ENCODE measurements around the gene NUP133. TPM values are rescaled to one million over a fixed set of nuclear protein-coding genes. Genes with fewer than 3 reads are reported as not detected.

NUP133 gene
- total RNA-seq, 1 donor from 2014 or later, result 42.9 TPM

DNA sequence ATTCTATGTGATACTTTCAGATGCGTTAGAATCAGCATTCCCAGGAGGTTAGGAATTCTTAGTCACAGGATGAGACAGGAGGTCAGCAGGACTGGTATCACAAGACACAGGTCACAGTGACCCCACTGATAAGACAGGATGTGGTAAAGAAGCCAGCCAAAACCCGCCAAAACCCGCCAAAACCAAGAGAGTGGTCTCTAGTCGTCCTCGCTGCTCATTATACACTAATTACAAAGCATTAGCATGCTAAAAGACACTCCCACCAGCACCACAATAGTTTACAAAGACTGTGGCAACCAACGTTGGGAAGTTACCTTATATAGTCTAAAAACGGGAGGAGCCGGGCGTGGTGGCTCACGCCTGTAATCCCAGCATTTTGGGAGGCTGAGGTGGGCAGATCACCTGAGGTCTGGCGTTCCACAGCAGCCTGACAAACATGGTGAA is 60.3 kb downstream of the NUP133 start:
- no peak for DNase-seq
- Mint-ChIP-seq H3K27me3 (ENCODE audit: unreplicated experiment) (peaks cover 3% of the 10 kb centered on the region), H3K27ac (ENCODE audit: unreplicated experiment) (no peak overlapping the region), H3K4me3 (ENCODE audit: unreplicated experiment) (no peak overlapping the region), H3K36me3 (ENCODE audit: unreplicated experiment) (no peaks in the 10 kb centered on the region), H3K9me3 (ENCODE audit: unreplicated experiment) (no peaks in the 10 kb centered on the region), H3K4me1 (ENCODE audit: low read depth, unreplicated experiment) (no peaks in the 10 kb centered on the region)
- TF ChIP-seq, protein P1, sequence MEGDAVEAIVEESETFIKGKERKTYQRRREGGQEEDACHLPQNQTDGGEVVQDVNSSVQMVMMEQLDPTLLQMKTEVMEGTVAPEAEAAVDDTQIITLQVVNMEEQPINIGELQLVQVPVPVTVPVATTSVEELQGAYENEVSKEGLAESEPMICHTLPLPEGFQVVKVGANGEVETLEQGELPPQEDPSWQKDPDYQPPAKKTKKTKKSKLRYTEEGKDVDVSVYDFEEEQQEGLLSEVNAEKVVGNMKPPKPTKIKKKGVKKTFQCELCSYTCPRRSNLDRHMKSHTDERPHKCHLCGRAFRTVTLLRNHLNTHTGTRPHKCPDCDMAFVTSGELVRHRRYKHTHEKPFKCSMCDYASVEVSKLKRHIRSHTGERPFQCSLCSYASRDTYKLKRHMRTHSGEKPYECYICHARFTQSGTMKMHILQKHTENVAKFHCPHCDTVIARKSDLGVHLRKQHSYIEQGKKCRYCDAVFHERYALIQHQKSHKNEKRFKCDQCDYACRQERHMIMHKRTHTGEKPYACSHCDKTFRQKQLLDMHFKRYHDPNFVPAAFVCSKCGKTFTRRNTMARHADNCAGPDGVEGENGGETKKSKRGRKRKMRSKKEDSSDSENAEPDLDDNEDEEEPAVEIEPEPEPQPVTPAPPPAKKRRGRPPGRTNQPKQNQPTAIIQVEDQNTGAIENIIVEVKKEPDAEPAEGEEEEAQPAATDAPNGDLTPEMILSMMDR (IDR thresholded peaks at IDR 0.05; ENCODE audit: partially characterized antibody, unreplicated experiment), result no peak

DNA sequence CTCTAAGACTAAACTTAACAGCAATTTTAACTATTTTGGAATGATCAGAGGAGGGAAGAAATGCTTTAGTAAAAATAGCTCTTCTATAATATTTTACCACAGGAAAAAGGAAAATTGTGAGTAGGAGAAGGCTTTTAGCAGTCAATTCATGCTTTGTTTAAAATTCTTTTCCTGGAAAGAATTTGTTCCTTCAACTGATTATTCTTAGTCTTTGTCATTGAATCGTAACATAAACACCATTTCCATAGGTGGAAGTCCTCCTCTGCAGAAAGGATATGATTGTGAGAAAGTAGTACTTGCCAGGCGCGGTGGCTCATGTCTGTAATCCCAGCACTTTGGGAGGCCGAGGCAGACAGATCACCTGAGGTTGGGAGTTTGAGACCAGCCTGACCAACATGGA is 62.3 kb downstream of the NUP133 start:
- TF ChIP-seq, protein P1 (IDR thresholded peaks at IDR 0.05; ENCODE audit: partially characterized antibody, unreplicated experiment), result no peak
- peaks cover 3% of the 10 kb centered on the region for H3K27me3 Mint-ChIP-seq (ENCODE audit: unreplicated experiment)

DNA sequence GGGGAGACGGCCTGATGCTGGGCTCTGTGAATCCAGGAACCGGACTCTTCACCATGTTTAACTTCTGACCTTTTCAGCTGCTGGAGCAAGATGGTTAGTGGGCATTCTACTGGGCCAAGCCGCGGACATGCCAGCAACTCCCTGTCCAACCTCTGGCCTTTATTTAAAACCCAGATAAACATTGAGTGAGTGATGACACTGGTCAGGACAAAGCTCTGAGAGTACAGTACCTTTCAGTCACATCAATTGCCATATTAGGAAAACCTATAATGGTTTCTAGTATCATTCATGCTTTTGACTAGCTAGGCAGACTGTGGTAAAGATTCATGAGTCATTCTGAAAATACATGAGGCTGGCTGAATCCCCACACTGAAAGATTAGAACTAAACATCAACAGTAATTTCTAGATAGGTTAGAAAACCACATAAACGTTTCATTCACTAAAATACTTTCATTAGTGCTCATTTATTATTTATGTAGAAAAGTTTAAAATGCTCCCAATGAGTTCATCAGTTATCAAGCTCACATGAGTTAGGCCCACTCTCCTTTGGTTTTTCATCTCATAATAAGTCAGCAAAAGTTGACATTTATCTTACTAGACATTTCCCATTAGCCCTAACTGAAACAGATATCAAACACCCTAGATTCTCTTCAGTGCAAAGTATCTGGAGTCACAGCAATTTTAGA is 67.1 kb downstream of the NUP133 start:
- TF ChIP-seq, protein P1 (IDR thresholded peaks at IDR 0.05; ENCODE audit: partially characterized antibody, unreplicated experiment), result no peak
- Mint-ChIP-seq H3K4me3 (ENCODE audit: unreplicated experiment) (no peak overlapping the region), H3K27me3 (ENCODE audit: unreplicated experiment) (no peaks in the 10 kb centered on the region), H3K4me1 (ENCODE audit: low read depth, unreplicated experiment) (peaks cover 6% of the 10 kb centered on the region), H3K36me3 (ENCODE audit: unreplicated experiment) (no peaks in the 10 kb centered on the region), H3K9me3 (ENCODE audit: unreplicated experiment) (no peaks in the 10 kb centered on the region), H3K27ac (ENCODE audit: unreplicated experiment) (no peak overlapping the region)
- no peak for DNase-seq

More for the DNA sequence above, 62.3 kb downstream of the NUP133 start:
- H3K4me3 Mint-ChIP-seq (ENCODE audit: unreplicated experiment), result no peak overlapping the region
- no peak for DNase-seq
- no peaks in the 10 kb centered on the region for H3K4me1 Mint-ChIP-seq (ENCODE audit: low read depth, unreplicated experiment)
- H3K9me3 Mint-ChIP-seq (ENCODE audit: unreplicated experiment), result no peaks in the 10 kb centered on the region
- H3K36me3 Mint-ChIP-seq (ENCODE audit: unreplicated experiment), result no peaks in the 10 kb centered on the region
- H3K27ac Mint-ChIP-seq (ENCODE audit: unreplicated experiment), result no peak overlapping the region

DNA sequence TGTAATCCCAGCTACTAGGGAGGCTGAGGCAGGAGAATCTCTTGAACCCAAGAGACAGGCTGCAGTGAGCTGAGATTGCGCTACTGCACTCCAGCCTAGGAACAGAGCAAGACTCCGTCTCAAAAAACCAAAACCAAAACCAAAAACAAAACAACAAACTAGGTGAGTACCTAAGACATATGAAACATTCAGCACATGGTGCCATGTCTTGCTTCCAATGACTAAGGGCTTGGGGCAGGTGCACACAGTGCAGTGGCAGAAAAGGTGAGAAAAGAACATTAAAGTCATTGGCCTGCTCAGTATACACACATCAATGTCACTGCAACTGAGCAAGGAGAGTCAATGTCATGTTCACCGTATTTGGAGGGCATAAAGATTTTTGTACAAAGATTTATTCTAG is 70.1 kb downstream of the NUP133 start:
- H3K27ac Mint-ChIP-seq (ENCODE audit: unreplicated experiment), result no peak overlapping the region
- H3K4me1 Mint-ChIP-seq (ENCODE audit: low read depth, unreplicated experiment), result peaks cover 15% of the 10 kb centered on the region
- peaks cover 2% of the 10 kb centered on the region for H3K27me3 Mint-ChIP-seq (ENCODE audit: unreplicated experiment)
- TF ChIP-seq, protein P1 (IDR thresholded peaks at IDR 0.05; ENCODE audit: partially characterized antibody, unreplicated experiment), result no peak
- peaks cover 2% of the 10 kb centered on the region for H3K9me3 Mint-ChIP-seq (ENCODE audit: unreplicated experiment)
- H3K36me3 Mint-ChIP-seq (ENCODE audit: unreplicated experiment), result no peaks in the 10 kb centered on the region
- DNase-seq, result no peak
- H3K4me3 Mint-ChIP-seq (ENCODE audit: unreplicated experiment), result no peak overlapping the region

DNA sequence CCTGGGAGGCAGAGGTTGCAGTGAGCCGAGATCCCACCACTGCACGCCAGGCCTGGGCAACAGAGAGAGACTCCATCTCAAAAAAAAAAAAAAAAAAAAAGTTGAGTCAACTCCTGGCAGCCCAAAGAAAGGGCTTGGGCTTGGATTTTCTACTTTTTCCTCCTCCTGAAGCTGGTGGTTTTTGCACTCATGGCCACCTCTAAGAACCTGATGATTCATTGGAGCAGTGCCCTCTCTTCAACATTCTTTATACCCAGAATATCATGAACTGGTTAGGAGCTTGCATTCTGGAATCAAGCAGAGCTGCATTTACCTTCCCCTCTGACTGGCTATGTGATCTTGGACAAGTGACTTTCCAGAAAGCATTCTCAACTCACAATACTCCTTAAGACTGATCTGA is 70.7 kb downstream of the NUP133 start:
- Mint-ChIP-seq H3K4me3 (ENCODE audit: unreplicated experiment) (no peak overlapping the region), H3K27ac (ENCODE audit: unreplicated experiment) (no peak overlapping the region), H3K4me1 (ENCODE audit: low read depth, unreplicated experiment) (peaks cover 15% of the 10 kb centered on the region), H3K27me3 (ENCODE audit: unreplicated experiment) (peaks cover 4% of the 10 kb centered on the region), H3K9me3 (ENCODE audit: unreplicated experiment) (peaks cover 2% of the 10 kb centered on the region), H3K36me3 (ENCODE audit: unreplicated experiment) (no peaks in the 10 kb centered on the region)
- TF ChIP-seq, protein P1 (IDR thresholded peaks at IDR 0.05; ENCODE audit: partially characterized antibody, unreplicated experiment), result no peak
- no peak for DNase-seq

Measured in glutamatergic neuron (in vitro differentiated cells).